BJ (cell line): ENCODE results near the gene EPHA6. TPM values are rescaled to one million over a fixed set of nuclear protein-coding genes. Genes with fewer than 3 reads are reported as not detected.

Experiments
- CTCF ChIA-PET: fragments of 350-600 bp; formaldehyde crosslinking; extraction: SDS; loops from one replicate; lab custom pipeline; 2021; ENCODE audit warnings: antibody characterized with exemption, inconsistent platforms; lab: Yijun Ruan, JAX
- POLR2A ChIA-PET: fragments of 300-600 bp; sonication (Branson Sonifier 250); formaldehyde crosslinking; extraction: SDS; loops from one replicate; lab custom pipeline; 2021; ENCODE audit warnings: antibody characterized with exemption; lab: Charles Lee
- DNase-seq: peaks from one replicate; pipeline ENCODE4 v3.0.0-alpha.2; 2011; ENCODE audit warnings: low read depth
- H3K27me3 ChIP-seq: 2 replicates; pipeline ENCODE4 v1.6.0; 2011; ENCODE audit warnings: low read length; ENCODE audit not compliant: control insufficient read depth, insufficient read depth
- H3K36me3 ChIP-seq: 2 replicates; pipeline ENCODE4 v1.5.1; 2011; ENCODE audit warnings: low read length; ENCODE audit not compliant: control insufficient read depth, insufficient read depth
- H3K4me3 ChIP-seq: 2 replicates; pipeline ENCODE4 v1.5.1; 2011; ENCODE audit warnings: low read depth, mild to moderate bottlenecking, control low read depth, low read length
- CTCF ChIP-seq: IDR thresholded peaks from 2 replicates; pipeline ENCODE4 v1.5.1; 2011; ENCODE audit warnings: low read depth, mild to moderate bottlenecking, control low read depth, inconsistent platforms, low read length, moderate library complexity; ENCODE audit not compliant: insufficient read depth
- polyA plus RNA-seq: library from polyadenylated mRNA; depleted of rRNA; stranded (reverse); fragments of >200 nt; gene quantifications from 2 replicates; pipeline ENCODE4 v1.2.3, GENCODE V29; 2011

EPHA6 gene
- polyA plus RNA-seq, 1 experiment = not detected

- TF ChIP-seq CTCF = no peak
- Histone ChIP-seq H3K4me3 (no peak overlapping the region), H3K27me3 (no peaks in the 10 kb centered on the region), H3K36me3 (no peaks in the 10 kb centered on the region)
- CTCF ChIA-PET = no interaction called here
- DNase-seq = no peak
- POLR2A ChIA-PET = no interaction called here
Measured at GRCh38 chr3:97687734-97688133, 873.3 kb downstream of the EPHA6 start.

- CTCF ChIA-PET = no interaction called here
- POLR2A ChIA-PET = no interaction called here
Measured at GRCh38 chr3:97689111-97689510, 874.7 kb downstream of the EPHA6 start.

GRCh38 chr3:97689962-97690361 lies 875.6 kb downstream of the EPHA6 start:
- H3K27me3 ChIP-seq = no peaks in the 10 kb centered on the region
- no peak for TF ChIP-seq CTCF
- ChIA-PET CTCF (no interaction called here), POLR2A (no interaction called here)
- no peaks in the 10 kb centered on the region for H3K36me3 ChIP-seq
- H3K4me3 ChIP-seq = no peak overlapping the region
- no peak for DNase-seq

More at GRCh38 chr3:97689111-97689510, 874.7 kb downstream of the EPHA6 start:
- no peak overlapping the region for H3K4me3 ChIP-seq
- no peaks in the 10 kb centered on the region for H3K27me3 ChIP-seq
- DNase-seq = no peak
- no peak for TF ChIP-seq CTCF
- no peaks in the 10 kb centered on the region for H3K36me3 ChIP-seq

GRCh38 chr3:97691354-97691753 lies 877.0 kb downstream of the EPHA6 start:
- ChIA-PET CTCF (no interaction called here), POLR2A (no interaction called here)
- DNase-seq = no peak
- Histone ChIP-seq H3K27me3 (no peaks in the 10 kb centered on the region), H3K4me3 (no peak overlapping the region), H3K36me3 (no peaks in the 10 kb centered on the region)
- no peak for TF ChIP-seq CTCF

GRCh38 chr3:97692389-97692788 lies 878.0 kb downstream of the EPHA6 start:
- TF ChIP-seq CTCF = no peak
- no peak overlapping the region for H3K4me3 ChIP-seq
- CTCF ChIA-PET = no interaction called here
- H3K36me3 ChIP-seq = no peaks in the 10 kb centered on the region
- H3K27me3 ChIP-seq = no peaks in the 10 kb centered on the region
- POLR2A ChIA-PET = no interaction called here
- DNase-seq = no peak
